Dendritic cell treated with granulocyte-macrophage colony-stimulating factor and Interleukin-4, amounts not matched to agents 40 ng/mL and 50 ng/mL, for 4 days (primary cell): ENCODE measurements around the gene WNT5A.
"Not testable (repeated sequence)": the region's sequence is repeated elsewhere in the genome, so short reads cannot be mapped to it uniquely, and the experiment has no call there.

ENCODE experiments used
- H3K27ac Mint-ChIP-seq: one replicate; pipeline ENCODE4 v1.8.0; 2022; ENCODE audit warnings: mild to moderate bottlenecking, mixed read lengths
- H3K27me3 Mint-ChIP-seq: one replicate; pipeline ENCODE4 v1.8.0; 2022; ENCODE audit warnings: mild to moderate bottlenecking, mixed read lengths
- H3K36me3 Mint-ChIP-seq: one replicate; pipeline ENCODE4 v1.8.0; 2022; ENCODE audit warnings: low read depth, mixed read lengths
- H3K4me1 Mint-ChIP-seq: one replicate; pipeline ENCODE4 v1.8.0; 2022; ENCODE audit warnings: low read depth, mixed read lengths
- H3K4me3 Mint-ChIP-seq: one replicate; pipeline ENCODE4 v1.8.0; 2022; ENCODE audit warnings: mild to moderate bottlenecking, moderate library complexity, mixed read lengths
- H3K9me3 Mint-ChIP-seq: one replicate; pipeline ENCODE4 v1.8.0; 2022; ENCODE audit warnings: mixed read lengths
- intact Hi-C: fragments of 100-400 bp; cut with micrococcal nuclease; formaldehyde crosslinking; loops from one replicate; pipeline ENCODE4 v1.15.0; 2022

Gene WNT5A

DNA sequence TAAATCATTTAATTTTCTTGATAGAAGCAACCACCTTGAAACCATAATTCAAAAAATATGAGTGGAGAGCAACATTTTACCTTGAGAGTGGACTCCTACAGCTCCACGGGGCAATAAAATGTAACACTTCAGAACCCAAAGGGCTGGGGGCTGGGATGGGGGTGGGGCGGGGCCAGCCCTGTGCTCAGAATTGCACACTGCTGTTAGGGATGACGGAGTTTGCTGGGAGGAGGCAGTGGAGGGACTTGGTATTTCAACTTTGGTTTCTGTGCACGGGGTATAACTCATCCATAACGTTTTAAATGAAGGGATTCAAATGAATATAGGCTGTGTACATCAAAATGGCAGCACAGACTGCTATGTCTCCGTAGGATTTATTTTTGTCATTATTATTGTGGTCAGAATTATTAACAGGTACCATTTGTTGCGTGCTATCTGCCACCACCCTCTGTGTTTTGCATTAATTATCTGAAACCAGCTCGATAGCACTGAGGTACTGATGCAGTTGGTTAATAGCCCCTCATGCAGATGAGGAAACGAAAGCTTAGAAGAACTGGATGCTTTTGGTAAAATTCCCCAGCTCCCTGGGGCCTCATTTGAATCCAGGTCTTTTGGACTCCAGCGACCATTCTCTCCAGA is 29.4 kb upstream of the WNT5A start:
- H3K9me3 Mint-ChIP-seq, result no peaks in the 10 kb centered on the region
- H3K27me3 Mint-ChIP-seq, result peaks cover 28% of the 10 kb centered on the region
- intact Hi-C loops, result no loop called here
- H3K27ac Mint-ChIP-seq, result no peak overlapping the region
- H3K4me3 Mint-ChIP-seq, result no peak overlapping the region
- no peaks in the 10 kb centered on the region for H3K4me1 Mint-ChIP-seq
- no peaks in the 10 kb centered on the region for H3K36me3 Mint-ChIP-seq

DNA sequence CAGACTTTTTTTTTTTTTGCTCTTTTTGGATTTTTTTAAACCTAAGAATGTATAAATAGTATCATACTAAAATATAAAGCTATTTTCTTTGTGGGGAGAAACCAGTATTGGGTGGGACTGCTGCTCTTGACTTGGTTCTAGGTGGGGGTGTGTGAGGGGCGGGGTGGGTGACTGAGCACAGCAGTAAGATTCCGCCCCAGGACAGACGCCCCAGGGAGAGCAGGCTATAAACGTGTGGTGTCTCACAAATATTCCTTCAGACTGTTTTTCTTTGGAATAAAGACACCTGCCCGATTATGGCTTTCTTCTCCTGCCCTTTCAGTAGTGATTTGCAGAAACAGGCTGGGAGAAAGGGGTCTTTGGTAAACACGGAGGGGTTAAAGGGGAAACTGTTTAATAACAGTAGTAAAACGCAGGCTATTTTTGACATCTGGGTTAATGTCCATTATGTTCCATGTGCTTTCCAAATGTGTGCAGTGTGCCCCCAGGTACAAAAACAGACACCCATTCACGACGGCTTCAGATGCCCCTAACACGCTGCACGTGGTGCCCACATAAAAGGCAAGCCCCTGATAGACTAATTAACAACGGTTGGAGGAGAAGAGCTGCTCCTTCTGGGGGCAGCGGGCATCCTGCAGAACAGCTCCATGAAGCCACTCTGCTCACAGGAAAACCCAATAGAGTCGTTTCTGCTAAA is 28.6 kb upstream of the WNT5A start:
- no peaks in the 10 kb centered on the region for H3K36me3 Mint-ChIP-seq
- H3K4me1 Mint-ChIP-seq, result no peaks in the 10 kb centered on the region
- H3K27me3 Mint-ChIP-seq, result peaks cover 32% of the 10 kb centered on the region
- H3K9me3 Mint-ChIP-seq, result no peaks in the 10 kb centered on the region
- intact Hi-C loops, result no loop called here
- H3K27ac Mint-ChIP-seq, result no peak overlapping the region
- no peak overlapping the region for H3K4me3 Mint-ChIP-seq

DNA sequence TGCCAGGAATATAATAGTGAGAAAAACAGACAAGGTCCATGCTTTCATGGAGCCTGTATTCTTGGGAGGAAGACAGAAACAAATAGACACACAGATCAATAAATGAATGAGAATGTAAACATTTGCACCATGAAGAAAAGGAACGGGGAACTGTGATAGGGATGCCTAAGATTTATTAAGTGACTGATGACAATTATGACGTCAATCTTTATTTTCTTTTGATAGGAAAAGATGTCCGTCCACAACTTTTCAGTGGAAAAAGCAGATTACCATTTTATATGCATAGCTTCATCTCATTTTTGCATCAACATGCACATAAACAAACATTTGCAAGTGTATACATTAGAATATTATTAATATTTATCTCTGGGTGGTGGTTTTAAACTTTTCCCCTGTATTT is 27.9 kb upstream of the WNT5A start:
- Mint-ChIP-seq H3K9me3 (no peaks in the 10 kb centered on the region), H3K4me3 (no peak overlapping the region), H3K27me3 (peaks cover 36% of the 10 kb centered on the region), H3K36me3 (no peaks in the 10 kb centered on the region), H3K27ac (no peak overlapping the region), H3K4me1 (no peaks in the 10 kb centered on the region)
- intact Hi-C loops, result no loop called here

DNA sequence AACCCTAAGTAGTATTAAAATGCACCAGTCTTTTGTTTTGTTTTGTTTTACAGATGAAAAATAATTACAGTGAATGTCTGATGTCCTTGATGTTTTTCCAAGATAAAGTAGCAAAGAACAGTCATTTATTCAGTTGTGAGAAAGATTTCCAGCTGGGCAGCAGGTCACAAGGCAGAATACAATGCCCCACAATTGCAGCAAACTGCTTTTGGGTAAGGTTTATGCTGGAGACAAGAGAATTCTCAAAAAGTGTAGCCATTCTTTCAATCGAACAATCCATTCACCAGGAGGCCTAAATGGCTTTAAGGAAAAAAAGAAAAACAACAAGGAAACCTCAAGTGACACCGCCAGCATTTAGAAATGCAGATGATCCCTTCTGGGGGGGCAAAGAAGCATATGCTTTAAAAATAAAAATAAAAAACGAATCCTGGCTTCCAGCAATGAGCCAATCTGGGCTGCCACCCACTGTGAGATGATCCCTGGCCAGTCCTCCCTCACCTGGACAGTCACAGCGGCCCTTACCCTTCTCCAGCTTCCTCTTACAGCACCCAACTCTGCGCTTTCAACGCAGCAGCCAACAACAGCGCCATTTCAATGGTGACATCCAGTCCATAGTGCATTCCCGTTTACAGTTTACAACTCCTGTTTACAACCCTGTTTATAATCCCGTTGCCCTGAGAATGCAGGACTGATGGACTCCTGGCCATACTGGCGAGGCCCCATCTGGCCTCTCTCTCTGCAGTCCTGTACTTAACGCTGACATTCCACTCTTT is 25.7 kb upstream of the WNT5A start:
- Mint-ChIP-seq H3K4me3 (no peak overlapping the region), H3K9me3 (no peaks in the 10 kb centered on the region), H3K4me1 (peaks cover 4% of the 10 kb centered on the region), H3K27me3 (peaks cover 33% of the 10 kb centered on the region), H3K27ac (no peak overlapping the region), H3K36me3 (no peaks in the 10 kb centered on the region)
- intact Hi-C loops, result no loop called here

DNA sequence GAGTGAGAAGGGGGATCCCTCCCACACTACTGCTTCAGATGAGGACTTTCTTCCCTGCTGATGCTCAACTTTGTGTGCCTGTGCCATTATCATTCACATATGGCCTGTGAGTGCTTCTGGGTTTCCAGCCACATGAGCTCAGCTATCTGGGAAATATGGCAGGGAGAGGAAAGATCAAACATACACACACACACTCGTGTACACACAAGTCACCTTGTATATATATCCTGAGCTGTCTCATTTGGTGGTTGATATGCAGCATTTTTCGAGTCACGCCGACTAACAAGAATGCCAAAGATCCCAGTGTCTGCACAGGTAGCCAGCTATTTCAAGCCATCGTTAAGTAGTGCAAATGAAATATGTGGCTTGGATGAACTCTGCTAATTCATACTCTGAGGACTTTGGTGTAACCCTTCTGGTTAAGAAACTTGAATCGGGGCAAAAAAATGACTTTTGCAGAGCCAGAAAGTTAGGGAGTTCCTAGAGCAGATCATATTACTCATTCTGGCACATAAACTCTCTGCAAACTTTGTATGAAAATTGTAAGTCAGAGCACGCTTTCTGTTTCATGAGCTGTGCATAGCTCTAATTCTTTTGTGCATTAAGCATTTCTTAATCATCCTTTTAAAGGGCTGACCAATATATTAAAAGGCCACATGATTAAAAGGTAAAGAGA is 24.9 kb upstream of the WNT5A start:
- Mint-ChIP-seq H3K4me3 (no peak overlapping the region), H3K4me1 (peaks cover 9% of the 10 kb centered on the region), H3K9me3 (no peaks in the 10 kb centered on the region), H3K36me3 (no peaks in the 10 kb centered on the region), H3K27me3 (peaks cover 36% of the 10 kb centered on the region), H3K27ac (no peak overlapping the region)
- intact Hi-C loops, result no loop called here

DNA sequence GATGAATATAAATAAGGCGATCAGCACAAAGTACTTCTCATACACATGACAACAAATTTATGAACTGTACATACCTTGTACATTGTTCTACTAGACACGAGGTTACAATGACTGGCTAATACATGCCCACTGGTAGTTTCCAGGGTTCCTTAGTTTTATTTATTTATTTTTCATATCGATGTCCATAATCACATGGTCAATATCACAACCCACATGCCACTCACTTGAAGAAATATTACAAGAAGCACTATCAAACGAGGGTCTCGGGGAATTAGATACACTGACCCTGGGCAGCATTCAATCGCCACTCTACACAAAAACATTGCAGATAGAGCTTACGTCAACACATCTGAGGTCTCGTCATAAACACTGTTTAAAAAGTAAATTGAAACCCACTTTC is 21.2 kb upstream of the WNT5A start:
- H3K27ac Mint-ChIP-seq, result no peak overlapping the region
- H3K27me3 Mint-ChIP-seq, result peaks cover 24% of the 10 kb centered on the region
- no peaks in the 10 kb centered on the region for H3K36me3 Mint-ChIP-seq
- H3K9me3 Mint-ChIP-seq, result no peaks in the 10 kb centered on the region
- H3K4me3 Mint-ChIP-seq, result no peak overlapping the region
- peaks cover 15% of the 10 kb centered on the region for H3K4me1 Mint-ChIP-seq
- intact Hi-C loops, result no loop called here

DNA sequence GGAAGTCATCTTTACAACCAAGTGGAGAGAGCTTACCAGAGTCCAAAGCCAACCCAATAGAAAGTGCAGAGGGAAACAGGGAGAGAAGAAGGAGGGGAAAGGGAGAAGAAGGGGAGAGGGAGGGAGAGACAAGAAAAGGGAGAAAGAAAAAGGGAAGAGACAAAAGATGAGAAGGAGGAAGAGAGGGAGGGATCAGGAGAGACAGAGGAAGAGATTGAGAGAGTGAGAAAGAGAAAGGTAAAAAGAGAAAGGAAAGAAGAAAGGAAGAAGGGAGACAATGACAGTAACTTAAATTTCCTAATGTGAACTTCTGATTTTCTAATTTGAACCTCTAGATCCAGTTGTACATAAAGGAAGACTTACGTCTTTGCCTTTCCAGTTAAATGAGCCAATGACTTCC is 20.7 kb upstream of the WNT5A start:
- H3K4me1 Mint-ChIP-seq, result peaks cover 15% of the 10 kb centered on the region
- intact Hi-C loops, result no loop called here
- H3K27me3 Mint-ChIP-seq, result peaks cover 19% of the 10 kb centered on the region
- H3K27ac Mint-ChIP-seq, result no peak overlapping the region
- H3K36me3 Mint-ChIP-seq, result no peaks in the 10 kb centered on the region
- no peaks in the 10 kb centered on the region for H3K9me3 Mint-ChIP-seq
- H3K4me3 Mint-ChIP-seq, result no peak overlapping the region

DNA sequence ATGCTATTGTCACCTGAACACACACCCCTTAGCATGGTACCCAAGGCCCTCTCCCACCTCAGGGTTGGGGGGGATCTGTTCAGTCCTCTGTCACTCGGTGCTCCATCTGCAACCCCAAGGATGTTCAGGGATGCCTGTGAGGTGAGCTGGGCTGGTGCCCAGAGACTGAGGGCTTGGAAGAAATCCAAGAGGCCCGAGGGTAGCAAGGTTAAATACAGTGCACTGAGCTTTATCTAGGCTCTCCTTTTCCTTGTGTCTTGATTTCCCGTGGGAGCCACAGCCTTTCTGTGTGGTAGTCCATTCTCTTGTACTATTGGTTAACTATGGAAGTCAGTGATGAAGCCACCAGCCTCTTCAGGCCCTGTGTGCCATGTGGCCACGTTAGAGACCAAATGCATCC is 18.7 kb upstream of the WNT5A start:
- Mint-ChIP-seq H3K27me3 (peaks cover 10% of the 10 kb centered on the region), H3K36me3 (no peaks in the 10 kb centered on the region), H3K27ac (no peak overlapping the region), H3K4me3 (no peak overlapping the region), H3K9me3 (no peaks in the 10 kb centered on the region), H3K4me1 (peaks cover 15% of the 10 kb centered on the region)
- intact Hi-C loops, result no loop called here

DNA sequence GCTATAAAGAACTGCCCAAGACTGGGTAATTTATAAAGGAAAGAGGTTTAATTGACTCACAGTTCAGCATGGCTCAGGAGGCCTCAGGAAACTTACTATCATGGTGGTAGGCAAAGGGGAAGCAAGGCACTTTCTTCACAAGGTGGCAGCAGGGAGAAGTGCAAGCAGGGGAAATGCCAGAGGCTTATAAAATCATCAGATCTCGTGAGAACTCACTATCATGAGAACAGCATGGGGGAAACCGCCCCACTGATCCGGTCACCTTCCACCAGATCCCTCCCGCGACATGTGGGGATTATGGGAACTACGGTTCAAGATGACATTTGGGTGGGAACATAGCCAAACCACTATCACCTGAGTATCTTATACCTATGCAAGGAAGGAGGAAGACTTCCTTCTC is 18.0 kb upstream of the WNT5A start:
- H3K27me3 Mint-ChIP-seq, H3K4me3 Mint-ChIP-seq, H3K36me3 Mint-ChIP-seq, intact Hi-C loops, H3K27ac Mint-ChIP-seq, H3K9me3 Mint-ChIP-seq: not testable (repeated sequence)
- H3K4me1 Mint-ChIP-seq, result peaks cover 21% of the 10 kb centered on the region

DNA sequence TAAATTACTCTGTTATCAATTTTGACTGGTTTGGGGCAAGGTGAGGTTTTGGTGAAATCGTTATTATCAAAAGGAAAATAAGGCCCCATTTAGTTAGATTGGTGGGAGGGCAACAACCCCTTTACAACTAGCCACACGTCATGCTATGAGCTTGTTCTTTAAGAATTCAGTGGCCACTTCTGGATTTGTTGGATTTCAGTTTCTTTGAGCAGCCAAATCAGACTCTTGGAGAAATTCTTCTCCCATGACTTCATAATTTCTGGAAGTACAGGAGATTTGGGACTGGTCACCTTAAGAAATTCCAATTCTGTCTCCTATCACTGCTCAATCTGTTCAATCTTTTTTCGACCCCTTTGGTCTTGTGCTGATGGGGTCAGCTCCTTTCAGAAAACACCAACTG is 14.8 kb upstream of the WNT5A start:
- no peaks in the 10 kb centered on the region for H3K9me3 Mint-ChIP-seq
- H3K4me1 Mint-ChIP-seq, result peaks cover 12% of the 10 kb centered on the region
- no peak overlapping the region for H3K27ac Mint-ChIP-seq
- no peaks in the 10 kb centered on the region for H3K36me3 Mint-ChIP-seq
- H3K4me3 Mint-ChIP-seq, result no peak overlapping the region
- peaks cover 1% of the 10 kb centered on the region for H3K27me3 Mint-ChIP-seq
- intact Hi-C loops, result no loop called here

DNA sequence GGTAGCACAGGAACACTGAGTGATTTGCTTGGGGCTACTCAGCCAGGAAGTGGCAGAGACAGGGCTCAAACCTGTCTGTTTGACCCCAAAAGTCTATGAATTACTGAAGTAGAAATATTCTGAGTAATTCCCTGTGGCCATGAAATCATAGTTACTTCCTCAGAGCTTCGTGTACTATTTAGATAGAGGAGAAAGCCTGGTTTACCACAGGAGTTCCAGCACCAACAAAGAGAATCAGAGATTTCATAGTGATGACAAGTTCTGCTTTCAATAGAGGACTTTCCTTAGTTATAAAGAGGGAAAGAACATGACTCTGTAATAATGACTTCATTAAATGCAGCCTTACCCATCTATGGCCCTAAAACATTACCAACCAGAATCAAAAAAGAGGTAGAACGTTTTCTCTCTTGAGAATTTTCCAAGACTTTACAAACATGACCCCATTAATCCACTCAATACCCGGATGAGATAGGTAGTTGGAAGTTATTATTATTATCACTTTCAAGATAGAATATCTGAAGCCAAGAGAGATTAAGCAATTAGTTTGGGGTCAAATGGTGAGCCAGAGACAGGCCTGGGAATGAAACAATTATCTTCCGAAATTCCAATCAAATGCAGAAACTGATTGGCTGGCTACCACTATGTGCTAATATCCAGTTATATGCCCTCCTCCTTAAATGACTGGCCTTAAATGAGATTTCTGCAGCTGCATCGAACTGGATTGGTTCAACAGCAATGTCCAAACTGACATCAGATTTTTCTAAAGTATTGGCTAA is 13.6 kb upstream of the WNT5A start:
- Mint-ChIP-seq H3K9me3 (no peaks in the 10 kb centered on the region), H3K4me3 (no peak overlapping the region), H3K36me3 (no peaks in the 10 kb centered on the region), H3K27ac (no peak overlapping the region), H3K27me3 (peaks cover 4% of the 10 kb centered on the region), H3K4me1 (peaks cover 12% of the 10 kb centered on the region)
- intact Hi-C loops, result no loop called here

DNA sequence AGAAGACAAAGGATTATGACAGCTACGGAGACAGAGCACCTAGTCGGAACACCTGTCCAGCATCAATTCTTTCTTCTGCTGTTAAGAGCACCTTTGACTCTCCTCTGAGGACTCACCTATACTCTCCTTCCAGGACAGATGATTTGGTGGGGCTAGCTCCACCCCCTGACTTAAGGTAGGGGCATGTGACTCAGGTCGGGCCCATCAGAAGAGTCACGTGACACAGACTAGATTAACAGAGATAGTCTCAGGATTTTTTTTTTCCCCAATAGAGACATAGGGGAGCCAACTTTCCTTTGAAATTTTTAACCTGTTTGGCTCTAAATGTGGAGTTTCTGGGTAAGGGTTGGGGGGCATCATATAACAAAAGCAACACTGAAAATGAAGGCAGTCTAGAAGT is 11.4 kb upstream of the WNT5A start:
- Mint-ChIP-seq H3K27me3 (peaks cover 6% of the 10 kb centered on the region), H3K9me3 (no peaks in the 10 kb centered on the region), H3K4me3 (no peak overlapping the region), H3K4me1 (peaks cover 6% of the 10 kb centered on the region), H3K36me3 (no peaks in the 10 kb centered on the region), H3K27ac (no peak overlapping the region)
- intact Hi-C loops, result no loop called here

DNA sequence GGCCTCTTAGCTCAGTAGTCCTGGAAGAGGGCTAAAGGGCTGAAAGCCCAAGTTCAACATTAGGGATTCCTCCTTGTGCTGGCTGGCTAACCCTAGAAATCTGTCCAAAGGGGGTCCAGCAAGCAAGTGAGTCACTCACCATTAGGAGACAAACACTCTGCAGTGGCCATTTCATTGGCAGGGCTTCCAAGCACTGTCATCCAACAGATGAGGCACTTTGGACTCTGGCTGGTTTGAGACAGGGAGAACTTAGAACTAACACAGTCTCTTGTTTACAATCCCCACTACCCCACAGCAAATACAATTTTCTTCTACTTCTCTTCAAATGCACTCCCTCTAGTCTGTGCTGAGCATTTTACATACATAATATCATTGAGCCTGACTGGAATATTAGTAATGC is 10.1 kb upstream of the WNT5A start:
- H3K27ac Mint-ChIP-seq, result no peak overlapping the region
- peaks cover 16% of the 10 kb centered on the region for H3K27me3 Mint-ChIP-seq
- no peaks in the 10 kb centered on the region for H3K9me3 Mint-ChIP-seq
- no peak overlapping the region for H3K4me3 Mint-ChIP-seq
- intact Hi-C loops, result no loop called here
- H3K36me3 Mint-ChIP-seq, result no peaks in the 10 kb centered on the region
- peaks cover 6% of the 10 kb centered on the region for H3K4me1 Mint-ChIP-seq
